Measurements from ENCODE around the gene ESD.

- TF ChIP-seq CTCF (IDR thresholded peaks at IDR 0.05; ENCODE audit: low read length) (no peak), EZH2 (IDR thresholded peaks at IDR 0.05; ENCODE audit: borderline replicate concordance, low read length) (no peak)
Measured at GRCh38 chr13:46745062-46745461, 51.9 kb downstream of the ESD start.

All from OCI-LY1 (cell line).